Neural crest cell (in vitro differentiated cells): Measurements from ENCODE around the gene TMEM190. TPM values are rescaled to one million over a fixed set of nuclear protein-coding genes. Genes with fewer than 3 reads are reported as not detected.
"Not testable (repeated sequence)": the region's sequence is repeated elsewhere in the genome, so short reads cannot be mapped to it uniquely, and the experiment has no call there.

Experiments used
- DNase-seq: peaks from one replicate; pipeline ENCODE4 v3.0.0; 2021; ENCODE audit warnings: low read depth, mixed read lengths, low spot score
- H3K27ac Mint-ChIP-seq: one replicate; pipeline ENCODE4 v1.8.0; 2021; ENCODE audit warnings: mild to moderate bottlenecking, mixed read lengths; ENCODE audit not compliant: unreplicated experiment
- H3K27me3 Mint-ChIP-seq: 2 replicates; pipeline ENCODE4 v1.8.0; 2021; ENCODE audit warnings: low read depth, mild to moderate bottlenecking, mixed read lengths
- H3K36me3 Mint-ChIP-seq: 2 replicates; pipeline ENCODE4 v1.8.0; 2021; ENCODE audit warnings: low read depth, mild to moderate bottlenecking, mixed read lengths
- H3K4me1 Mint-ChIP-seq: 2 replicates; pipeline ENCODE4 v1.8.0; 2021; ENCODE audit warnings: mixed read lengths
- H3K4me3 Mint-ChIP-seq: one replicate; pipeline ENCODE4 v1.8.0; 2021; ENCODE audit warnings: mild to moderate bottlenecking, mixed read lengths
- H3K9me3 Mint-ChIP-seq: 2 replicates; pipeline ENCODE4 v1.8.0; 2021; ENCODE audit warnings: mixed read lengths
- CTCF ChIP-seq: fragments of 200-600 bp; sonication (generic); conservative IDR thresholded peaks from 2 replicates; pipeline ENCODE4 v1.5.0; 2021; ENCODE audit warnings: antibody characterized with exemption, mild to moderate bottlenecking
- total RNA-seq: library from RNA; stranded (reverse); gene quantifications from 2 replicates; pipeline ENCODE4 v1.2.1, GENCODE V29; 2021

The TMEM190 gene
- total RNA-seq, 1 donor from 2014 or later: not detected

GRCh38 chr19:55418185-55418584 lies 41.6 kb downstream of the TMEM190 start:
- Mint-ChIP-seq H3K27ac (no peak overlapping the region), H3K4me1 (no peaks in the 10 kb centered on the region), H3K27me3 (peaks cover 18% of the 10 kb centered on the region), H3K4me3 (no peak overlapping the region), H3K36me3 (no peaks in the 10 kb centered on the region), H3K9me3 (no peaks in the 10 kb centered on the region)
- TF ChIP-seq CTCF: peak; percentile 83
- peak; percentile 70 for DNase-seq

- no peak overlapping the region for H3K27ac Mint-ChIP-seq
- no peaks in the 10 kb centered on the region for H3K9me3 Mint-ChIP-seq
- DNase-seq: no peak
- TF ChIP-seq CTCF: no peak
- H3K4me3 Mint-ChIP-seq: no peak overlapping the region
- H3K36me3 Mint-ChIP-seq: no peaks in the 10 kb centered on the region
- H3K27me3 Mint-ChIP-seq: peaks cover 25% of the 10 kb centered on the region
- H3K4me1 Mint-ChIP-seq: no peaks in the 10 kb centered on the region
Measured at GRCh38 chr19:55419103-55419502, 42.5 kb downstream of the TMEM190 start.

DNA sequence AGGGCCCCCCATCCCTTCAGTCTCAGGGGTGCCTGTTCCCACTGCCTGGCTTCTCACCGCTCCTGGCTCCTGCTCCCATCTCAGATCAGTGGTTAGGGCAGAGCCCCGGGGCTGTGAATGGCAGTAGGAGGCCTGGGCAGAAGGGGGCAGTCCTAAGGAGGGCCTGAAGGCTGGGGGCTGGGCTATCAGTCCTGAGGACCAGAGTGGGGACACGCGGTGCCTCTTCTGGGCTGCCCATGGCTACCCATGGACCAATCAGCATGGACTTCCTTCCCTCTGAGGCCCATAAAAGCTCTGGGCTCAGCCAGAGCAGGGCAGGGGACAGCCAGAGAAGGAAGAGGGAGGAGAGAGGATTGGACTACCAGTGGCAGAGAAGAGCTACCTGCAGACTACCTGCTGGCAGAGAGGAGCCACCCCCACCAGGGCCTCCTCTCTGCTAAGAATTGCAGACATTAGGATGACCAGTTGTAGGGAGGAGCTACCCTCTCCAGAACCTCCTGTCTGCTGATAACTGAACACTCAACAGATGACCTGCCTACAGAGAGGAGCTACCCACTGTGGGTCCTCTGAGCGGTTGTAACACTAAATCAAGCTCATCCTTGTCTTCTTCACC lies 43.1 kb downstream of the TMEM190 start:
- no peaks in the 10 kb centered on the region for H3K36me3 Mint-ChIP-seq
- no peak for TF ChIP-seq CTCF
- H3K4me3 Mint-ChIP-seq: no peak overlapping the region
- H3K9me3 Mint-ChIP-seq: no peaks in the 10 kb centered on the region
- no peaks in the 10 kb centered on the region for H3K4me1 Mint-ChIP-seq
- peaks cover 28% of the 10 kb centered on the region for H3K27me3 Mint-ChIP-seq
- DNase-seq: no peak
- no peak overlapping the region for H3K27ac Mint-ChIP-seq

- not testable (repeated sequence) for H3K4me1 Mint-ChIP-seq, H3K27ac Mint-ChIP-seq, H3K9me3 Mint-ChIP-seq, DNase-seq, H3K4me3 Mint-ChIP-seq, H3K36me3 Mint-ChIP-seq
- peaks cover 28% of the 10 kb centered on the region for H3K27me3 Mint-ChIP-seq
Measured at GRCh38 chr19:55421281-55421680, 44.7 kb downstream of the TMEM190 start.

- no peak overlapping the region for H3K27ac Mint-ChIP-seq
- peaks cover 26% of the 10 kb centered on the region for H3K27me3 Mint-ChIP-seq
Measured at GRCh38 chr19:55423225-55424005, 46.8 kb downstream of the TMEM190 start.

More at GRCh38 chr19:55423225-55424005, 46.8 kb downstream of the TMEM190 start:
- no peak for DNase-seq
- H3K36me3 Mint-ChIP-seq: no peaks in the 10 kb centered on the region
- no peaks in the 10 kb centered on the region for H3K9me3 Mint-ChIP-seq
- no peak overlapping the region for H3K4me3 Mint-ChIP-seq
- peaks cover 8% of the 10 kb centered on the region for H3K4me1 Mint-ChIP-seq
- no peak for TF ChIP-seq CTCF
